ENCODE measurements around the gene IFNAR2. TPM values are rescaled to one million over a fixed set of nuclear protein-coding genes. Genes with fewer than 3 reads are reported as not detected.
"Not testable (repeated sequence)": the region's sequence is repeated elsewhere in the genome, so short reads cannot be mapped to it uniquely, and the experiment has no call there.

Gene IFNAR2
- total RNA-seq, 1 donor from 2014 or later, result 21.3 TPM

DNA sequence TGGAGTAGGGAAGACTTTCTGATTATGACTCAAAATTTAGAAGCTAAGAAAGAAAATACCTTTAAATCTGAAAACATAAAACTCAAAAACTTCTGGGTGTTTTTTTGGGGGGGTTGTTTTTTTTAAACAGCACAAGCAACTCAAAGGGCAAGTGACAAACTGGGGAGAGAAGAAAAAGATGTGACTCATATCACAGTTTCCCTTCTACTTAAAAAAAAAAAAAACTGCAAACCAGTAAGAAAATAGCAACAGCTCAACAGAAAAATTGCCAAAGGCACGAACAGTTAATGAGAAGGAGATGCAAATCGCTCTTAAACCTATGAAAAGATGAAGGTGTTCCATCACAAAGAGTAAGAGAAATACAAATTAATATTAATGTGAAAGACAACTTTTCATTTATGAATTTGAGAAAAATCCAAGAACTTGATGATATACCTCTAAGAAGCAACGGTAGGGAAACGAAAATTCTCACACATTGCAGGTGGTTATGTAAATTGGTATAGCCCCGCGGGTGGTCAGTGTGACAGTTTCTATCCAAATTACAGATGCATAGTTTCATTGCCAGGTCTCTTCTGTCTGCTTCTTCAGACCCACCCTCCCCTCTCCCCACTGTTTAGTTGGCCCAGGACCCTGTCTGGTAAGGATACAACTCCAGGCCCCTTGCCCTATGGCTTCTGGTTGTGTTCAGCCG is 9.0 kb downstream of the IFNAR2 start:
- no peak for DNase-seq (ENCODE audit: low spot score)
- no peaks in the 10 kb centered on the region for H3K9me3 Mint-ChIP-seq (ENCODE audit: unreplicated experiment)
- TF ChIP-seq, protein P1, sequence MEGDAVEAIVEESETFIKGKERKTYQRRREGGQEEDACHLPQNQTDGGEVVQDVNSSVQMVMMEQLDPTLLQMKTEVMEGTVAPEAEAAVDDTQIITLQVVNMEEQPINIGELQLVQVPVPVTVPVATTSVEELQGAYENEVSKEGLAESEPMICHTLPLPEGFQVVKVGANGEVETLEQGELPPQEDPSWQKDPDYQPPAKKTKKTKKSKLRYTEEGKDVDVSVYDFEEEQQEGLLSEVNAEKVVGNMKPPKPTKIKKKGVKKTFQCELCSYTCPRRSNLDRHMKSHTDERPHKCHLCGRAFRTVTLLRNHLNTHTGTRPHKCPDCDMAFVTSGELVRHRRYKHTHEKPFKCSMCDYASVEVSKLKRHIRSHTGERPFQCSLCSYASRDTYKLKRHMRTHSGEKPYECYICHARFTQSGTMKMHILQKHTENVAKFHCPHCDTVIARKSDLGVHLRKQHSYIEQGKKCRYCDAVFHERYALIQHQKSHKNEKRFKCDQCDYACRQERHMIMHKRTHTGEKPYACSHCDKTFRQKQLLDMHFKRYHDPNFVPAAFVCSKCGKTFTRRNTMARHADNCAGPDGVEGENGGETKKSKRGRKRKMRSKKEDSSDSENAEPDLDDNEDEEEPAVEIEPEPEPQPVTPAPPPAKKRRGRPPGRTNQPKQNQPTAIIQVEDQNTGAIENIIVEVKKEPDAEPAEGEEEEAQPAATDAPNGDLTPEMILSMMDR (IDR thresholded peaks at IDR 0.05; ENCODE audit: unreplicated experiment), result no peak
- peaks cover 11% of the 10 kb centered on the region for H3K4me1 Mint-ChIP-seq (ENCODE audit: unreplicated experiment)
- peaks cover 48% of the 10 kb centered on the region for H3K36me3 Mint-ChIP-seq (ENCODE audit: low read depth, unreplicated experiment)
- H3K27me3 Mint-ChIP-seq (ENCODE audit: unreplicated experiment), result peaks cover 5% of the 10 kb centered on the region
- H3K4me3 Mint-ChIP-seq (ENCODE audit: unreplicated experiment), result peak overlapping the region; percentile 37
- H3K27ac Mint-ChIP-seq (ENCODE audit: unreplicated experiment), result no peak overlapping the region

DNA sequence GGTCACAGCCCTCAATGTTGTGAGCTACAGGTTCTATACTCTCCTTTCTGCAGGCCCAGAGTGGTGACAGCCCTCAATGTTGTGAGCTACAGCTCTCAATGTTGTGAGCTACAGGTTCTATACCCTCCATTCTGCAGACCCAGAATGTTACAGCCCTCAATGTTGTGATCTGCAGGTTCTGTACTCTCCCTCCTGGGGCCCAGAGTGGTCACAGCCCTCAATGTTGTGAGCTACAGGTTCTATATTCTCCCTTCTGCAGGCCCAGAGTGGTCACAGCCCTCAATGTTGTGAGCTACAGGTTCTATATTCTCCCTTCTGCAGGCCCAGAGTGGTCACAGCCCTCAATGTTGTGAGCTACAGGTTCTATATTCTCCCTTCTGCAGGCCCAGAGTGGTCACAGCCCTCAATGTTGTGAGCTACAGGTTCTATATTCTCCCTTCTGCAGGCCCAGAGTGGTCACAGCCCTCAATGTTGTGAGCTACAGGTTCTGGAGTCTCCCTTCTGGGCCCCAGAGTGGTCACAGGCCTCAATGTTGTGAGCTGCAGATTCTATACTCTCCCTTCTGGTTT is 9.9 kb downstream of the IFNAR2 start:
- H3K27me3 Mint-ChIP-seq (ENCODE audit: unreplicated experiment); H3K9me3 Mint-ChIP-seq (ENCODE audit: unreplicated experiment); H3K27ac Mint-ChIP-seq (ENCODE audit: unreplicated experiment); DNase-seq (ENCODE audit: low spot score): not testable (repeated sequence)
- peaks cover 53% of the 10 kb centered on the region for H3K36me3 Mint-ChIP-seq (ENCODE audit: low read depth, unreplicated experiment)
- H3K4me3 Mint-ChIP-seq (ENCODE audit: unreplicated experiment), result peak overlapping the region; percentile 50
- peaks cover 10% of the 10 kb centered on the region for H3K4me1 Mint-ChIP-seq (ENCODE audit: unreplicated experiment)

DNA sequence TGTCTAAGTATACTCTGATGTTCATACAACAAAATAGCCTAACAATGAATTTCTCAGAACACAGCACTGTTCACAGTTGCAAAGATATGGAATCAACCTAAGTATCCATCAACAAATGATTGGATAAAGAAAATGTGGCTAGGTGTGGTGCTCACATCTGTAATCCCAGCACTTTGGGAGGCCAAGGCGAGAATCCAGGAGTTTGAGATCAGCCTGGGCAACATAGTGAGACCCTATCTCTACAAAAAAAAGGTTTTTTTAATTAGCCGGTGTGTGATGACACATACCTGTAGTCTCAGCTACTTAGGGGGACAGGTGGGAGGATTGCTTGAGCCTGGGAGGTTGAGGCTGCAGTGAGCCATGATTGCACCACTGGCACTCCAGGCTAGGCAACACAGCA is 10.7 kb downstream of the IFNAR2 start:
- TF ChIP-seq, protein P1 (IDR thresholded peaks at IDR 0.05; ENCODE audit: unreplicated experiment), result no peak
- Mint-ChIP-seq H3K36me3 (ENCODE audit: low read depth, unreplicated experiment) (peaks cover 58% of the 10 kb centered on the region), H3K4me1 (ENCODE audit: unreplicated experiment) (peaks cover 11% of the 10 kb centered on the region)

DNA sequence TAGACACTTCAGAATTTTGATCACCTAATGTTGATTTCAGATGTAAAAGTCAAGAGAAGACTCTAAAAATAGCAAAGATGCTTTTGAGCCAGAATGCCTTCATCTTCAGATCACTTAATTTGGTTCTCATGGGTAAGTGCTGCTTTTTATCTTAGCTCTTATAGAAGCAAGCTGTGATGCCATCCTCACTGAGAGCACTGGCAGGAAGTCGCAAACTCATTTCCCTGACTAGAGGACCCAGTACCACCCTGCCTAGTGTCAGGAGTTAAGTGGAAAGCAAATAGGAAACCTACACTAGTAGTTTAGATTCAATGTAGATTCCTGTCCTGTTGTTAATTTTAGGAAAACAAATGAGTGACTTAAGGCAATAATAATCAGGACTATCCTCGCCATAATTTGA is 12.1 kb downstream of the IFNAR2 start:
- TF ChIP-seq, protein P1 (IDR thresholded peaks at IDR 0.05; ENCODE audit: unreplicated experiment), result no peak
- Mint-ChIP-seq H3K4me1 (ENCODE audit: unreplicated experiment) (peaks cover 11% of the 10 kb centered on the region), H3K27ac (ENCODE audit: unreplicated experiment) (no peak overlapping the region), H3K4me3 (ENCODE audit: unreplicated experiment) (peak overlapping the region; percentile 51), H3K9me3 (ENCODE audit: unreplicated experiment) (no peaks in the 10 kb centered on the region), H3K27me3 (ENCODE audit: unreplicated experiment) (peaks cover 7% of the 10 kb centered on the region), H3K36me3 (ENCODE audit: low read depth, unreplicated experiment) (peaks cover 59% of the 10 kb centered on the region)
- DNase-seq (ENCODE audit: low spot score), result no peak

More for the DNA sequence above, 10.7 kb downstream of the IFNAR2 start:
- no peaks in the 10 kb centered on the region for H3K9me3 Mint-ChIP-seq (ENCODE audit: unreplicated experiment)
- H3K27me3 Mint-ChIP-seq (ENCODE audit: unreplicated experiment), result peaks cover 7% of the 10 kb centered on the region
- no peak overlapping the region for H3K27ac Mint-ChIP-seq (ENCODE audit: unreplicated experiment)
- DNase-seq (ENCODE audit: low spot score), result no peak
- H3K4me3 Mint-ChIP-seq (ENCODE audit: unreplicated experiment), result no peak overlapping the region

DNA sequence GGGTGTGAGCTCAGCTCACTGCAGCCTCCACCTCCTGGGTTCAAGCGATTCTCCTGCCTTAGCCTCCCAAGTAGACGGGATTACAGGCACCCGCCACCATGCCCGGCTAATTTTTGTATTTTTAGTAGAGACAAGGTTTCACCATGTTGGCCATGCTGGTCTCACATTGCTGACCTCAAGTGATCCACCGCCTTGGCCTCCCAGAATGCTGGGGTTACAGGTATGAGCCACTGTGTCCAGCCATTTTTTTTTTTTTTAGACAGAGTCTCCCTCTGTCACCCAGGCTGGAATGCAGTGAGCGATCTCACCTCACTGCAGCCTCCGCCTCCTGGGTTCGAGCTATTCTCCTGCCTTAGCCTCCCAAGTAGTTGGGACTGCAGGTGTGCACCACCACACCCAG is 13.1 kb downstream of the IFNAR2 start:
- H3K4me3 Mint-ChIP-seq (ENCODE audit: unreplicated experiment); H3K27ac Mint-ChIP-seq (ENCODE audit: unreplicated experiment); DNase-seq (ENCODE audit: low spot score); H3K27me3 Mint-ChIP-seq (ENCODE audit: unreplicated experiment); H3K9me3 Mint-ChIP-seq (ENCODE audit: unreplicated experiment): not testable (repeated sequence)
- peaks cover 11% of the 10 kb centered on the region for H3K4me1 Mint-ChIP-seq (ENCODE audit: unreplicated experiment)
- H3K36me3 Mint-ChIP-seq (ENCODE audit: low read depth, unreplicated experiment), result peaks cover 59% of the 10 kb centered on the region
